GM18511 (cell line): ENCODE measurements around the gene UPF1.
A peak's percentile ranks its signal among the peaks of the same experiment; 100 is the strongest.
"Not testable (repeated sequence)": the region's sequence is repeated elsewhere in the genome, so short reads cannot be mapped to it uniquely, and the experiment has no call there.

ENCODE experiments used
- ATAC-seq: cut with Tn5 transposase; IDR thresholded peaks from one replicate; pipeline ENCODE4 v1.9.1; 2021; ENCODE audit warnings: mild to moderate bottlenecking, moderate library complexity; ENCODE audit not compliant: unreplicated experiment

UPF1 gene

DNA sequence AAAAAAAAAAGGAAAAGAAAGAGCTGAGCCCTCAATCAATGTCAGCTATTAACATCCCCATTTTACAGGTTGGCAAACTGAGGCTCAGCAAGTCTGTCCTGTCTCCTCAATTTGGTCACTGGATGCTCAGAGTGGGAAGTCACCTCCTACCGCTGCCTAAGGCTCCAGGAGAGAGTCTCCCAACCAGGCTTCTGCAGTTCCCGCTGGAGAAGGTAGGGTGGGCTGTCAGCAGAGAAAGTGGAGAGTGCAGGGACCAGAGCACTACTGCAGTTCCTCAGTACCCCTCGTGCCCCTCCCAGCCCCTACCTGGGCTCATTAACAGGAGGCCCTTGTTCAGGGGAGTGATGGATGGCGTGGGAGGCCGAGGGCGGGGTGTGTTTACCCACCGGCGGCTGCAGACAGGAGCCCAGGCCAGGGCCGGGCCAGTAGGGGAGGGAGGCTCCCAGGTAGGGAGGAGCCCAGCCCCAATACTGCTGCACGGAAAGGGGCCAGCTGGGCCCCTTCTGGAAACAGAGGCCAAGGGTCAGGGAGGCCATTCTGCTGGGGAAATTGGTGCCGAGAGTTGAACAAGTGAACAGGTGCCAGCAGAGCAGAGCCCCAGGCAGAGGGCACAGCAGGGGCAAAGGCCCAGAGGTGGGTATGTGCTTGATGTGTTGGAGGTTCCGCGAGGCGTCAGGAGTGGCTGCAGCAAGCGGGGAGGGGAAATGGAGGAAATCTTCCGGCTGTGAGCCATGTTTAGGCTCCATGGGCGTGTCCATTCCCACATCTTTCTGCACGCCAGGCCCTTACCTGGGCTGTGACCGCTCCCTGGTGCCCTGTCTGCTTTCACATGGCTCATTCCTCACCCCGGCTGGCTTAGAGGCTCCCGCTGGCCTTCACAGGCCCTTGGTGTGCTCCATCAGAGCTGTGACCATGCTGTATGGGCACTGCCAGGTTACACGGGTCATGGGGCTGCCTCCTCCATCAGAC, 33.1 kb upstream of the UPF1 start:
- ATAC-seq, result no peak

DNA sequence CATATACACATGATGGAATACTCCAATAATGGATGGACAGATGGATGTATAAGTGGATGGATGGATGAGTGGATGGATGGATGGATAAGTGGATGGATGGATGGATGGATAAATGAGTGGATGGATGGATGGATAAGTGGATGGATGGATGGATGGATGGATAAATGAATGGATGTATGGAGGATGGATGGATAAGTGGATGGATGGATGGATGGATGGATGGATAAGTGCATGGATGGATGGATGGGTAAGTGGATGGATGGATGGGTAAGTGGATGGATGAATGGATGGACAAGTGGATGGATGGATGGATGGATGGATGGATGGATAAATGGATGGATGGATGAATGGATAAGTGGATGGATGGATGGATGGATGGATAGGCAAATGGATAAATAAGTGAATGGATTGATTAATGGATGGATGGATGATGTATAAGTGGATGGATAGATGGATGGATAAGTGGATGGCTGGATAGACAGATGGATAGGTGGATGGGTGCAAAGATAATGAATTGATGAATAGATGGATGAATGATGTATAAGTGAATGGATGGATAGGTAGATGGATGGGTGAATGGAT, 32.3 kb upstream of the UPF1 start:
- ATAC-seq, result no peak

DNA sequence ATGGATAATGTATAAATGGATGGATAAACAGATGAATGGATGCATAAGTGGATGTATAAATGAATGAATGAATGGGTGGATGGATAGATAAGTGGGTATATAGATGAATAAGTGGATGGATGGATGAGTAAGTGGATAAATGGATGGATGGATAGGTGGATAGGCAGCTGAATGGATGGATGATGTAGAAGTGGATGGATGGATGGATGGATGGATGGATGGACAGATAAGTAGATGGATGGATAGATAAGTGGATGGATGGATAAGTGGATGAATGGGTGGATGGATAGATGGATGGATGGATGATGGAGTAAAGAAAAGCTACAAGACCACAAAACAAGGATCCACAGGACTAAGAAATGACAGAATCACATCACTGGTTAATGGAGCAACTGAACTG, 31.7 kb upstream of the UPF1 start:
- no peak for ATAC-seq

DNA sequence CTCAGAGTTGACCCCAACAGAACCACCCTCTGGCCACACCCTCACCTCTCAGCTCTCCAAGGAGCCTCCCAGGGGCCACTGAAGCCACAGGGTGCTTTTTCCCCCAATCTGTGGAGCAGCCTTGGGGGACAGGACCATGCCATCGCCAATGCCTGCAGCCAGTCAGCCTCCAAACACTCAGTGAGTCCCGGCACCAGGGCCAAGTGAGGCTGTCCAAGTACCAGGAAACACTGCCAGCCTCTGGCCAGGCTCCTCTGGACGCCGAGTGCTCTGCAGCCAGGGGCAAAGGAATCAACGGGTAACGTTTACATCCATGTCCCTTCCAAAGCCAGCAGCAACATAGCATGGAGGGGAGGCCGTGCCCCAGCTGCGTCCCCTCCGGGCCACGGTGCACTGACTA, 31.1 kb upstream of the UPF1 start:
- ATAC-seq, result no peak

DNA sequence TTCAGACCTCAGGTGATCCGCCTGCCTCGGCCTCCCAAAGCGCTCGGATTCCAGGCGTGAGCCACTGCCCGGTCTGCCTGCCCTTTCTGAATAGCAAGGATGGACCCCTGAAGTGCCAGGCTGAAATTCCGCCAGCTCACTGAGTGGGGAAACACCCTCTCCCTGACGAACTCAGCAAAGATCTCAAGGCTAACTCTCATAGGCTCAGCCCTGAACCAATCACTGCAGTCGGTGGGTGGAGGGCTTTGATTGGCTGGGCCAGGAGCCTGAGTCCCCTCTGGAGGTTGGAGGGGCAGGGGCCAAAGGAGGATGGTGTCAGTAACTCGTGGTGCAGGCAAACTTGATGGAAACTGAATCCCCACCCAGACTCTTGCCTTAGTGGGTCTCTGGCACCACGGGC, 29.4 kb upstream of the UPF1 start:
- no peak for ATAC-seq

DNA sequence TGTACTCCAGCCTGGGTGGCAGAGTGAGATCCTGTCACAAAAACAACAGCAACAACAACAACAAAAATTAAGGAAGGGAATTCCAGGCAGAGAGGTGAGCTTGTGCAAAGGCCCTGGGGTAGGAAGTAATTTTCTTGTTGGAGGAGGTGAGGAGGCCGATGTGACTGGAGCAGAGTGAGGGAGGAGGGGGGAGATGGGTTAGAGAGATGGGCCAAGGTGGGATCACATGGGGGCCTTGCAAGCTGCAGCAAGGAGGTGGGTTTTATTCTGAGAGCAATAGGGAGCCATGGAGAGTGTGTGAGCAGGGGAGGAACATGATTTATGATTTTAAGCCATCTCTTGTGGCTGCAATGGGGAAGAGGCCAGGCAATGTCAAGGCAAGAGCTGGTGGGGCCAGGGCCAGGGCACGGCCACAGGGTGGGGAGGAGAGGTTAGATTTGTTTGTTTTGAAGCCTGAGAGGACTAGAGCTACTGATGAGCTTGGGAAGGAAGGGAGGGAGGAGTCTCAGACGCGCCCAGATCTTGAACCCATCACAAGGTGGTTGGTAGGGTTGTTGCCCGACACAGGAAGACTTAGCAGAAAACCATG, 28.1 kb upstream of the UPF1 start:
- ATAC-seq, result no peak

DNA sequence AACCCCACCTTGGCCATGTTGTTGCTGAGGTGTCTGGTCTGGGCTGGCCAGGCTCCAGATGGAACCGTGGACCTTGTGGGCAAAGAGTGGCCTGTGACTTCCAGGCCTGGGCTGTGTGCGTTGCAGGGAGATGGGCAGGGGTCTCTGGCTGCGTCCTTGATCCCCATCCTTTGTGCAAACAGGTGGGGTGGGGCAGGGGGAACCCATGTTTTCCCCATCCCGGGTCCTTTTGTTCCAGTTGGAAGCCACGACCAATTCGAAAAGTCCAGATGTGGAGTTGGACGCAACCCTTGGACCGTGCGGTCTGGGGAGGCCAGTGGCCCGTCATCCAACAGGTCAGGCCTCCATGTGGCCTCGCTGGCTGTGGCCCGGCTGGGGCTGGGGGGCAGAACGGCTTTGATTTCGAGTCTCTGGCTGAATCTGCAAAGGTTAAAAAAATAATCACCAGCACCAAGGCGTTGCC, 27.6 kb upstream of the UPF1 start:
- ATAC-seq, result no peak

DNA sequence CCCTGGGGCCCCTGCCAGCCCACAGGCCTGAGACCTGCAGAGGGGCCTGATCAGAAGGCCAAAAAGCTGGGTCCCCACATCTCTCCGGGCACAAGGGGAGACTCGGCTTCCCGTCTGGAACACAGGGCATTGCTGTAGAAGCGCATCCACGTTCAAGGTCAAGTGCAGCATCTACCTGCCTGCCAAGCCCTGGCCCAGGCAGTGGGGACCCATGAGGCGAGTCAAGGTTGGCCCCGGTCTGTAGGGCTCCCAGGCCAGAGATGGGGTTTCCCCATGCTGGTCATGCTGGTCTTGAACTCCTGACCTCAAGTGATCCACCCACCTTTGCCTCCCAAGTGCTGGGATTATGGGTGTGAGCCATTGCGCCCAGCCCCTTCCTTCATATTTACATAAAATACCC, 27.1 kb upstream of the UPF1 start:
- no peak for ATAC-seq

DNA sequence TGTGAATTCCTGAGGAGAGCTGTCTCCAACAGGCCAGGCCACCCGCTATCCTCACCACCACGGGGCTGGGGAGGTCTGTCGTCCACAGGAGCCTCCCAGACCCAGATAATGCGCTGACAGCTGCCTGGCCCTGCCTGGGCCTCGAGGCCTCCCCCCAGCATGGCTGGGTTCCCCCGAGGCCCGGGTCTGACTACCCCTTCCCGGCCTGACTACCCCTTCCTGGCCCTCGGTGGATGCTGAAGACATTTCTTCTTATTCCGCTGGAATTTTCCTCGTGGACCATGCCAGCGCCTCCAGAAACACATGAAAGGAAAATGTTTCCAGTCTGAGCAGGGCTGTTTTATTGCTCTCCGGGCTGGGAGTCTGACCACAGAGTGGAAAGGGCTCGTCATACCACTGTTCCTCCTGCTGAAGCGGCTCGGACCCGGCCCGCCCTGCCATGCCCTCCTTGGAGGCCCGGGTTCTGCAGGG, 23.9 kb upstream of the UPF1 start:
- ATAC-seq, result no peak

DNA sequence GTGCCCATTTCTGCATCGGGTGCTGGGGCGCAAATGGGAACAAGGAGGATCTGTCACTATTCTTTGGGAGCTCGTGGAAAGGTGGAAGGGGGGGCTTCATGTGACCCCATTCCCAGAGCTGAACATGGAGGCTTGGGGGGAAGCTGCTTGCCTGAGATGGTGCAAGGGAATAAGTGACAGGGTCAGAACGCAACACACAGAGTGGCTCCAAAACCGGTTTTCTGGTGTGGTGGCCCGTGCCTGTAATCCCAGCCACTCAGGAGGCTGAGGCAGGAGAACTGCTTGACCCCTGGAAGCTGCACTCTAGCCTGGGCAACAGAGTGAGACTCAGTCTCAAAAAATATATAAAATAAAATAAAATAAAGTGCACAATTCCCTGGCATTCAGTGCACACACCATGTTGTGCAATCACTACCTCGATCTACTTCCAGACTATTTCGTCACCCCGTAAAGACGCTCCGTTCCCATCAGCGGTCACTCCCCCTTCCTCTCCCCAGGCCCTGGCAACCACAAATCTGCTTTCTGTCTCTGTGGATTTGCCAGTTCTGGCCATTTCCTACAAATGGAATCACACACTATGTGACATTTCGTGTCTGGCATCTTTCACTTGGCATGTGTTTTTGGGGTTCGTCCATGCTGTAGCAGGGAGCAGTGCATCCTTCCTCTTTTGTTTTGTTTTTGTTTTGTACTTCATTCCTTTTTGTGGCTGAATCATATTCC, 22.4 kb upstream of the UPF1 start:
- ATAC-seq, result no peak

DNA sequence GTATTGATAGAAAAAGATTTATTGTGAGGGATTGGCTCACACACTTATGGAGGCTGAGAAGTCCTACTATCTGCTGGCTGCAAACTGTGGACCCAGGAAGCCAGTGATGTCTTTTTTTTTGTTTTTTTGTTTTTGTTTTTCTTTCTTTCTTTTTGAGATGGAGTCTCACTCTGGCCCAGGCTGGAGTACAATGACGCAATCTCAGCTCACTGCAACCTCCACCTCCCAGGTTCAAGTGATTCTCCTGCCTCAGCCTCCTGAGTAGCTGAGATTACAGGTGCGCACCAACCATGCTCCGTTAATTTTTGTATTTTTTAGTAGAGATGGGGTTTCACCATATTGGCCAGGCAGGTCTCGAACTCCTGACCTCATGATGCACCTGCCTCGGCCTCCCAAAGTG, 20.1 kb upstream of the UPF1 start:
- ATAC-seq, result not testable (repeated sequence)

DNA sequence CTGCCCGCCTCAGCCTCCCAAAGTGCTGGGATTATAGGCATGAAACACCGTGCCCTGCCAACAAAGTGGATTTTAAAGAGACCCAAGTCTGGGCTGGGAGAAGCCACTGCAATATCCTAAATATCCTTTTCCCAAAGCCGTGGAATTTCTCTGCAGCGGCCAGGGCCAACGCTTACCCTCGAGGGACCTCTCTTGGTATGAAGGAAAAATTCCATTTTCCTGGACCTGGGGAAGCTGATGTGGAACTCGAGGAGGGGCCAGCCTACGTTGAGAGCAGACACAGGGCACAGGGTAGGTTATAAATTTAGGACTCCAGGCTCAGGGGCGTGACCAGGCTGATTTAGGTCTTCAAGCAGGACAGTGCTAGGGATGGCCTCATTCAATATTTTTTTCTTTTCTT, 17.7 kb upstream of the UPF1 start:
- no peak for ATAC-seq

DNA sequence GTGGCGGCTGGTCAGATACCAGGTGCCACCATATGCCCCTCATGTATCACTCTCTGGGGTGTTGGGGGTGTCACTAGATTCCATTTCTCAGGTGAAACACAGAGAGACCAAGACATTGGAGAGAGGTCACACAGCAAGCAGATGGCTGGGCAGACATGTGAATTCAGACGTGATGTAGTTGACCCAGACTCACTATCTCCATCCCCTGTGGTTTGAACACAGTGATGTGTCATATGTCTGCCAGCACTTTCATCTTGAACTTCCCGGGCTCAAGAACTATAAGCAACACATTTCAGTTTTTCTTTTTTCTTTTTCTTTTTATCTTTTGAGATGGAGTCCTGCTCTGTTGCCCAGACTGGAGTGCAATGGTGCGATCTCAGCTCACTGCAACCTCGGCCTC, 16.1 kb upstream of the UPF1 start:
- ATAC-seq, result no peak

DNA sequence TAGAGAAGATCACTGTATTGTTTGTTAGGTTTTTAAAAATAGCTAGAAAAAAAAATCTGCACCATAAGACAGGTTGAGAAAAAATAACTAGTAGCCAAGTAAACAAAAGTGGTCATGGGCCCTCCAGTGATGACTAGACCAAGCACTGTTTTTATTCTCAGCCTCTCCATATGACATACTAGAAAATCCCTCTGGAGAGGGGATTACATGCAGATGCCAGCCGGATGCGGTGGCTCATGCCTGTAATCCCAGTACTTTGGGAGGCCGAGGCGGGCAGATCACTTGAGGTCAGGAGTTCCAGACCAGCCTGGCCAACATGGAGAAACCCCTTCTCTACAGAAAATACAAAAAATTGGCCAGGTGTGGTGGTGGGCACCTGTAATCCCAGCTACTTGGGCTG, 15.1 kb upstream of the UPF1 start:
- not testable (repeated sequence) for ATAC-seq

DNA sequence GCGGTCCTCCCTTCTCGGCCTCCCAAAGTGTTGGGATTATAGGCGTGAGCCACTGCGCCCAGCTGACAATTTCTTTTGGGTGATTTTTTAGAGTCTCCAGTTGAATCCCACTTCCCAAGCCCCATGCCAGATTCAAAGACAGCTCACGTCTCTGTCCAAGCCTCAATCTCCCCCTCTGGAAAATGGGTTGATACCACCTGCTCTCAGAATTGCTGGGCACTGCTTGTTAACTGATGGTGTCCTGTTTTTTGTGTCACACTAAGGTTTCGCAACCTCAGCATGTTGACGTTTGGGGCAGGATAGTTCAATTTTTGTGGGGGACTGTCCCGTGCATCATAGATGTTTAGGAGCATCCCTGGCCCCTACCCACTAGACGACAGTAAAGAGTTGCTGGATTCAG, 14.2 kb upstream of the UPF1 start:
- no peak for ATAC-seq

DNA sequence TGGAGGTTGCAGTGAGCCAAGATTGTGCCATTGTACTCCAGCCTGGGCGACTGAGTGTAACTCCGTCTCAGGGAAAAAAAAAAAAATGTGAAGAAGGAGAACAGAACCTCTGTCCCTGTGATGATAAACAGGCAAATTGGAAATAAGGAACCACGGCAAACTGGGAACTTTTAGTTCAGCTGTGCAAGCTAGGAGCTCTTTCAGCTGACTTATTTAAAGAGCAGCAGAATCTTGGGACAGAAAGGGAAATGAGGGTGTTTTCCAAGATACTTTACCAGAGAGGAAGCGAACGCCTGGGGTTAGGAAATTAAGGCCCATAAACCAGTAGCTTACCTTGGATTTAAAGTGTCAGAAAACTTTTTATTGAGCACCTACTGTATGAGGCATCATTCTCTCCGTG, 3.0 kb upstream of the UPF1 start:
- ATAC-seq, result no peak

DNA sequence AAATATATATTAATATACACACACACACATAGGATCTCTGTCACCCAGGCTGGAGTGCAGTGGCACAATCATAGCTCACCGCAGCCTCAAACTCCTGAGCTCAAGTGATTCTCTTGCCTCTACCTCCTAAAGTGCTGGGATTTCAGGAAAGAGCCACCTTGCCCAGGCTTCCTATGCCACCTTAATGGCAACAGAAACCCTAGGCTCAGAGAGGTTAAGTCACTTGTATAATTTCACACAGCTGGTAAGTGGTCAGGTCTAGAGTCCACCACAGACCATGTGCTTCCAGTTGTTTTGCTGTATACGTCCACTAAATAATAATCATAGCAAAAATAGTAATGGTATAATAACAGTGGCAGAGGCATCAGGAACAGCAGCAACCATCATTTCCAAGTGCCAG, 1.3 kb upstream of the UPF1 start:
- no peak for ATAC-seq

DNA sequence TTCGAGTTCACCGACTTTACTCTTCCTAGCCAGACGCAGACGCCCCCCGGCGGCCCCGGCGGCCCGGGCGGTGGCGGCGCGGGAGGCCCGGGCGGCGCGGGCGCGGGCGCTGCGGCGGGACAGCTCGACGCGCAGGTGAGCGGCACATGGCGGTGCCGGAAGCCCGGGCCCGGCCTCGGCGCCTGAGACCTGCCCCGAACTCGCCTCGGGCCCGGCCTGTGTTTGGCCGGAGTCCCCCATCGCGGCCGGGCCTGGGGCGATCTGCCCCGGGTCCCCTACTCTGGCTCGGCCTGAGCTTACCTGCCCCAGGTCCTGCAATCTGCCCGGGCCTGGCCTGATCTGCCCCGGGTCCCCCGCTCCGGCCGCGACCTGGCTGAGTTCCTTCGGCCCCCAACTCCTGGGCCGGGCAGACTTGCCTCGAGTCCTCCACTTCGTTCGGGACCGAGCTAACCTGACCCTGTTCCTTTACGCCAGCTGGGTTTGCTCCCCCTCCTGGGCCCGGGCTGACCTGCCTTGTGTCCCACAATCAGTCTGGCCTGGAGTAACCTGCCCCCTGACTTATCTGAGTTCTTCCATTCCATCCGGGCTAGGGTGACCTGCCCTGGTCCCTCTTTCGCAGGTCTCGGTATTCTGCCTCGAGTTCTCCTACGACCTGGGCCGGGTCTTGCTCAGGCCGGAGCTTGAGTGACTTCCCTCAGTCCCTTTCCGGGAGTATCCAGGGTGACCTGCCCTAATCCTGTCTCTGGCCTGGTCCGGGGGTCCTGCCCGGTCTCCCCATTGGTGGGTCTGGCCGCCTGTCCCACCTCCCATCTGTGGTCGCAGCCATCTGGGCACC, 764 bp downstream of the UPF1 start:
- peak; percentile 48 for ATAC-seq

DNA sequence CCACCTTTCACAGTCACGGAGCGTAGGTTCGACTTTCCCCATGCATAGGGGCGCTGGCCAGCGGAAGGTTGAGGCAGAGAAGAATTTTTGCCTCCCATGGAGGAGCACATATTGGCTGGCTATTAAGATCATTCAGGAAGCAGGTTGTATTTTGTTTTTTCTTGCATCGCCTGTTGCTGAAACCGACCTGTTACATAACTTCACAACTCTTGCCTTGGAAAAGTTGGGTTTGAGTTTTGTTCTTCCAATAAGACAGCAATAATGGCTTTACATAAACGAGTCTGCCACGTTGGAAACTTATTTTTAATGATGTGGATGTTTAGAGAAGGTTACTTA, 1.4 kb downstream of the UPF1 start:
- ATAC-seq, result no peak

DNA sequence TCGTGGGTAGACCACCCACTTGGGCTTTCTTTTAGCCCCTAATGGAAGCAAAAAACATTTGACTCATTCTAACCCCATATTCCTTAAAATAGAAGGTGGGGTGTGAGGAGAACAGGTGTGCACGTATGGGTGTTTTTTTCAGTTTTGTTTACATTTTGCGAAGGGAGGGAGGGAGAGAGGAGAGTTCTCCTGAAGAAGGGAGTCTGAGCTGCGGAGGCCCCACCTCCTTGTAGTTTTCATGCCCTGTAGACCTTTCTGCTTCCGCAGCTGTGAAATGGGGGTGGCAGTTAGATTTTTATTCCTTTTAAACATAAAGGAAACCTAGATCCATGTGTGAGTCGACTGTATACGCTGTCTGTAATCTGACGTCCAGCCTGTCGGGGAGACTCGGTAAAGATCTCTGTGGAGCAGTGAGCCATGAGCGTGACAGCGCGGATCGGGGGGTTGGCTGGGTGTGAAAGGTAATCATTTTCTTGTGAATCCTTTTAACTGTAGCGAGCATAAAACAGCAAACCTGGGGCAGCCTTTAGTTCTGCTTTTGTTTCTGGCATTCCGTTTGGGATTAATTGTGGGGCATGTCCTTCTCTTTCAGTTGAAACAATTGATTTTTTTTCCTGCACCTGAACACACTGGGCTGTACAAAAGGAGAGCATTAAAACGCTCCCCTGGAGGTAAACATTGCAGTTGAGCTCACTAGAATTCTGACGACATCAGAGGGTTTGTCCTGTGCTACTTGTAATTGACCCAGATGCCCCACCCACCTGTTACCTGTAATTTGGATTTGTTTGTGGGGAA, 2.3 kb downstream of the UPF1 start:
- no peak for ATAC-seq
